DND-41 (cell line): Measurements from ENCODE around the gene ZDBF2.

Experiments used
- CTCF ChIP-seq: IDR thresholded peaks from 2 replicates; pipeline ENCODE4 v1.5.1; 2012; ENCODE audit warnings: borderline replicate concordance, low read length, moderate library complexity, mild to moderate bottlenecking; ENCODE audit not compliant: poor library complexity, severe bottlenecking; ENCODE audit errors: extremely low read depth
- EZH2 ChIP-seq: IDR thresholded peaks from 3 replicates; pipeline ENCODE4 v1.6.1; 2012; ENCODE audit warnings: borderline replicate concordance, low read depth, mild to moderate bottlenecking, moderate library complexity, low read length, inconsistent platforms; ENCODE audit not compliant: severe bottlenecking

- no peak for TF ChIP-seq CTCF
- no peak for TF ChIP-seq EZH2
Measured at GRCh38 chr2:206240327-206240726, 34.1 kb upstream of the ZDBF2 start.
